ENCODE data around the gene SLC31A2. TPM values are rescaled to one million over a fixed set of nuclear protein-coding genes. Genes with fewer than 3 reads are reported as not detected.

SLC31A2 gene
- total and polyA plus RNA-seq, 2 experiments from 2014 or later: 1.8 to 3.8 TPM

DNA sequence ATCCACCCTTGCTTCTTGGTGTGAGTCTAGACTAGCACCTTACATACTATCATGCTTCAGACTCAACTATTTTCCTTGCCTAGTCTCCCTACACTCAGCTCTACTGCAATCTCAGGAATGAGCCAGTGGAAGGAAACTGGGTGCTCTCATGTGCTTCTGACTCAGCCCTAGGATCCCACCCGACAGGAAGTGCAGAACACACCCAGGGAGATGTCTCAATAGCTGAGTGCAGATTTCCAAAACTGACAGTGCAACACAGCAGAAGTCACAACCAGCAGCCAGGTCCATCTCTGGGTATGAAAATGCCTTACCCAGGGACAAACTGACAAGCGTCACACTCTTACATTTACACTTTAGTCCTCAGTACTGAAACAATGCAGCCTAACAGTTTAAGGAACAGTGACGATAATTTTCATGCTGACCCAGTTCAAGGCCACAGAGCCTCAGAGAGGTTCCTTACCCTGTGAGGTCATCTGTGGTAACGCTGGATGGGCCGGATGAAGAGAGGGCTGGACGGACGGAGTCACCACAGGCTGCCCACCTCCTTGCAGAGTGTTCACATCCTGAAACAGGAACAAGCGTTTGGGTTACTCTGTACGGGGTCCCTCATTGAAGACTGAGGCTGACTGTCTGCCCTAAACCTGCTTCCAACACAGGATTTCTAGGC lies 37.3 kb downstream of the SLC31A2 start (continued):
- TF ChIP-seq, protein P1, sequence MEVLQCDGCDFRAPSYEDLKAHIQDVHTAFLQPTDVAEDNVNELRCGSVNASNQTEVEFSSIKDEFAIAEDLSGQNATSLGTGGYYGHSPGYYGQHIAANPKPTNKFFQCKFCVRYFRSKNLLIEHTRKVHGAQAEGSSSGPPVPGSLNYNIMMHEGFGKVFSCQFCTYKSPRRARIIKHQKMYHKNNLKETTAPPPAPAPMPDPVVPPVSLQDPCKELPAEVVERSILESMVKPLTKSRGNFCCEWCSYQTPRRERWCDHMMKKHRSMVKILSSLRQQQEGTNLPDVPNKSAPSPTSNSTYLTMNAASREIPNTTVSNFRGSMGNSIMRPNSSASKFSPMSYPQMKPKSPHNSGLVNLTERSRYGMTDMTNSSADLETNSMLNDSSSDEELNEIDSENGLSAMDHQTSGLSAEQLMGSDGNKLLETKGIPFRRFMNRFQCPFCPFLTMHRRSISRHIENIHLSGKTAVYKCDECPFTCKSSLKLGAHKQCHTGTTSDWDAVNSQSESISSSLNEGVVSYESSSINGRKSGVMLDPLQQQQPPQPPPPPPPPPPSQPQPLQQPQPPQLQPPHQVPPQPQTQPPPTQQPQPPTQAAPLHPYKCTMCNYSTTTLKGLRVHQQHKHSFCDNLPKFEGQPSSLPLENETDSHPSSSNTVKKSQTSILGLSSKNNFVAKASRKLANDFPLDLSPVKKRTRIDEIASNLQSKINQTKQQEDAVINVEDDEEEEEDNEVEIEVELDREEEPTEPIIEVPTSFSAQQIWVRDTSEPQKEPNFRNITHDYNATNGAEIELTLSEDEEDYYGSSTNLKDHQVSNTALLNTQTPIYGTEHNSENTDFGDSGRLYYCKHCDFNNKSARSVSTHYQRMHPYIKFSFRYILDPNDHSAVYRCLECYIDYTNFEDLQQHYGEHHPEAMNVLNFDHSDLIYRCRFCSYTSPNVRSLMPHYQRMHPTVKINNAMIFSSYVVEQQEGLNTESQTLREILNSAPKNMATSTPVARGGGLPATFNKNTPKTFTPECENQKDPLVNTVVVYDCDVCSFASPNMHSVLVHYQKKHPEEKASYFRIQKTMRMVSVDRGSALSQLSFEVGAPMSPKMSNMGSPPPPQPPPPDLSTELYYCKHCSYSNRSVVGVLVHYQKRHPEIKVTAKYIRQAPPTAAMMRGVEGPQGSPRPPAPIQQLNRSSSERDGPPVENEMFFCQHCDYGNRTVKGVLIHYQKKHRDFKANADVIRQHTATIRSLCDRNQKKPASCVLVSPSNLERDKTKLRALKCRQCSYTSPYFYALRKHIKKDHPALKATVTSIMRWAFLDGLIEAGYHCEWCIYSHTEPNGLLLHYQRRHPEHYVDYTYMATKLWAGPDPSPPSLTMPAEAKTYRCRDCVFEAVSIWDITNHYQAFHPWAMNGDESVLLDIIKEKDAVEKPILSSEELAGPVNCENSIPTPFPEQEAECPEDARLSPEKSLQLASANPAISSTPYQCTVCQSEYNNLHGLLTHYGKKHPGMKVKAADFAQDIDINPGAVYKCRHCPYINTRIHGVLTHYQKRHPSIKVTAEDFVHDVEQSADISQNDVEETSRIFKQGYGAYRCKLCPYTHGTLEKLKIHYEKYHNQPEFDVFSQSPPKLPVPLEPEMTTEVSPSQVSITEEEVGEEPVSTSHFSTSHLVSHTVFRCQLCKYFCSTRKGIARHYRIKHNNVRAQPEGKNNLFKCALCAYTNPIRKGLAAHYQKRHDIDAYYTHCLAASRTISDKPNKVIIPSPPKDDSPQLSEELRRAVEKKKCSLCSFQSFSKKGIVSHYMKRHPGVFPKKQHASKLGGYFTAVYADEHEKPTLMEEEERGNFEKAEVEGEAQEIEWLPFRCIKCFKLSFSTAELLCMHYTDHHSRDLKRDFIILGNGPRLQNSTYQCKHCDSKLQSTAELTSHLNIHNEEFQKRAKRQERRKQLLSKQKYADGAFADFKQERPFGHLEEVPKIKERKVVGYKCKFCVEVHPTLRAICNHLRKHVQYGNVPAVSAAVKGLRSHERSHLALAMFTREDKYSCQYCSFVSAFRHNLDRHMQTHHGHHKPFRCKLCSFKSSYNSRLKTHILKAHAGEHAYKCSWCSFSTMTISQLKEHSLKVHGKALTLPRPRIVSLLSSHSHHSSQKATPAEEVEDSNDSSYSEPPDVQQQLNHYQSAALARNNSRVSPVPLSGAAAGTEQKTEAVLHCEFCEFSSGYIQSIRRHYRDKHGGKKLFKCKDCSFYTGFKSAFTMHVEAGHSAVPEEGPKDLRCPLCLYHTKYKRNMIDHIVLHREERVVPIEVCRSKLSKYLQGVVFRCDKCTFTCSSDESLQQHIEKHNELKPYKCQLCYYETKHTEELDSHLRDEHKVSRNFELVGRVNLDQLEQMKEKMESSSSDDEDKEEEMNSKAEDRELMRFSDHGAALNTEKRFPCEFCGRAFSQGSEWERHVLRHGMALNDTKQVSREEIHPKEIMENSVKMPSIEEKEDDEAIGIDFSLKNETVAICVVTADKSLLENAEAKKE (CRISPR knock-in tag; IDR thresholded peaks at IDR 0.05): no peak
- TF ChIP-seq POLR2AphosphoS5 (IDR thresholded peaks at IDR 0.05; ENCODE audit: low read depth) (no peak), JUNB (IDR thresholded peaks at IDR 0.05; ENCODE audit: unreplicated experiment) (no peak)

DNA sequence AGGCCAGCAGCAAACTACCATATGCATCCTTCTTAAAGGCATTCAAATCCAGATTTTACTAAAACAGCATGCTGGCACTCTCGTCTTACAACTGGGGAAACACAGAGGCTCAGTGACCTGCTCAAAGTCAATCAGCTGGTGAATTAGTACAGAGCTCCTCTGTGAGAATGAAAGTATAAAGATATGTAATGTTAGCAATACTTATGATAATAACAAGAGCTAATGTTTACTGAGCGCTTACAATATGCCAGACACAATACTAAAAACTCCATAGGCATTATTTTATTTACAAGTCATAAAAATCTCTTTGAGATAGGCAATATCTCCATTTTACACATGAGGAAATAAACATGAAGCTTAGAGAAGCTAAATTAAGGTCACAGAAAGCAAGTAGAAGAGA lies 41.6 kb downstream of the SLC31A2 start:
- Mint-ChIP-seq H3K9me3 (no peaks in the 10 kb centered on the region), H3K36me3 (ENCODE audit: low read depth) (peaks cover 16% of the 10 kb centered on the region; the same call in 2 of the 3 replicates), H3K4me1 (no peaks in the 10 kb centered on the region), H3K27me3 (ENCODE audit: insufficient read depth, low read depth, poor library complexity) (no peaks in the 10 kb centered on the region), H3K4me3 (no peak overlapping the region), H3K27ac (no peak overlapping the region)
- H3K4me2 ChIP-seq: no peak overlapping the region
- H4K20me1 ChIP-seq (replicated peaks; ENCODE audit: insufficient read depth): peaks cover 4% of the 10 kb centered on the region
- TF ChIP-seq EZH2phosphoT487 (IDR thresholded peaks at IDR 0.05; ENCODE audit: unreplicated experiment): no peak
- TF ChIP-seq NANOG (IDR thresholded peaks at IDR 0.05; ENCODE audit: borderline replicate concordance): no peak
- no peak for TF ChIP-seq CREB1 (CRISPR knock-in tag; IDR thresholded peaks at IDR 0.05; ENCODE audit: low read depth)
- TF ChIP-seq ZNF331 (CRISPR knock-in tag; IDR thresholded peaks at IDR 0.05; ENCODE audit: low read depth): no peak
- TF ChIP-seq EZH2 (IDR thresholded peaks at IDR 0.05; ENCODE audit: low read depth, unreplicated experiment): no peak
- TF ChIP-seq, protein P1 (CRISPR knock-in tag; IDR thresholded peaks at IDR 0.05): no peak
- TF ChIP-seq POLR2AphosphoS5 (IDR thresholded peaks at IDR 0.05; ENCODE audit: low read depth): no peak
- no peaks in the 10 kb centered on the region for H3K27me3 ChIP-seq (ENCODE audit: insufficient read depth)
- DNase-seq (ENCODE audit: low spot score) (no peak), ATAC-seq (no peak)
- H2AFZ ChIP-seq: no peak overlapping the region
- H3K79me2 ChIP-seq (replicated peaks; ENCODE audit: insufficient read depth): no peaks in the 10 kb centered on the region
- H3K4me1 ChIP-seq (ENCODE audit: insufficient read depth): no peaks in the 10 kb centered on the region
- H3K4me3 ChIP-seq: no peak overlapping the region
- H3K27ac ChIP-seq (ENCODE audit: low read depth): no peak overlapping the region; the same call in 1 of the 2 replicates
- H3F3A ChIP-seq (replicated peaks; ENCODE audit: low read depth): no peaks in the 10 kb centered on the region
- peaks cover 8% of the 10 kb centered on the region; the same call in 1 of the 2 replicates for H3K36me3 ChIP-seq (ENCODE audit: insufficient read depth)
- H3K9me2 ChIP-seq (ENCODE audit: insufficient read depth): no peaks in the 10 kb centered on the region
